Natural killer cell (primary cell): ENCODE data around the gene PSMD14. TPM values are rescaled to one million over a fixed set of nuclear protein-coding genes. Genes with fewer than 3 reads are reported as not detected.

Source experiments
- ATAC-seq, 3 donors: fragments of 150-1000 bp in 2 of 3; fragments of 200-7000 bp in 1 of 3; cut with Tn5 transposase; 1 replicate in 1 of 3; 2 replicates in 2 of 3; pipeline ENCODE4 v1.10.0; 2021; ENCODE audit warnings: mild to moderate bottlenecking in 2 of 3, moderate library complexity in 2 of 3
- DNase-seq, 2 donors: peaks; one replicate each; pipeline versions ENCODE4 v3.0.0 to v3.0.0-alpha.2; 2013 to 2021; ENCODE audit warnings: mixed read lengths in 1 of 2
- H3K27ac ChIP-seq: one replicate; pipeline ENCODE4 v1.5.1; 2013; ENCODE audit warnings: mild to moderate bottlenecking, low read length
- H3K27me3 ChIP-seq: one replicate; pipeline ENCODE4 v1.6.1; 2013; ENCODE audit warnings: low read length; ENCODE audit not compliant: control insufficient read depth, insufficient read depth
- H3K36me3 ChIP-seq: one replicate; pipeline ENCODE4 v1.6.1; 2013; ENCODE audit warnings: low read length; ENCODE audit not compliant: control insufficient read depth, insufficient read depth
- H3K4me1 ChIP-seq: one replicate; pipeline ENCODE4 v1.6.1; 2013; ENCODE audit warnings: low read length; ENCODE audit not compliant: control insufficient read depth, insufficient read depth
- H3K4me3 ChIP-seq: one replicate; pipeline ENCODE4 v1.5.1; 2013; ENCODE audit warnings: low read length
- H3K9me3 ChIP-seq: one replicate; pipeline ENCODE4 v1.6.1; 2013; ENCODE audit warnings: low read length; ENCODE audit not compliant: control insufficient read depth, insufficient read depth
- H3K27ac Mint-ChIP-seq, 2 donors: one replicate each; pipeline ENCODE4 v1.8.0; 2022; ENCODE audit warnings: mild to moderate bottlenecking in 2 of 2, mixed read lengths in 2 of 2, moderate library complexity in 1 of 2
- H3K27me3 Mint-ChIP-seq, 2 donors: one replicate each; pipeline ENCODE4 v1.8.0; 2022; ENCODE audit warnings: low read depth in 2 of 2, mixed read lengths in 2 of 2
- H3K36me3 Mint-ChIP-seq: one replicate; pipeline ENCODE4 v1.8.0; 2022; ENCODE audit warnings: mixed read lengths
- H3K4me1 Mint-ChIP-seq, 2 donors: one replicate each; pipeline ENCODE4 v1.8.0; 2022; ENCODE audit warnings: mixed read lengths in 2 of 2
- H3K4me3 Mint-ChIP-seq: one replicate; pipeline ENCODE4 v1.8.0; 2022; ENCODE audit warnings: mild to moderate bottlenecking, moderate library complexity, mixed read lengths
- H3K9me3 Mint-ChIP-seq, 2 donors: one replicate each; pipeline ENCODE4 v1.8.0; 2022; ENCODE audit warnings: mixed read lengths in 2 of 2
- WGBS: methylation state at CpG from one replicate; pipeline ENCODE4 v1.1.7; 2013; ENCODE audit warnings: missing lambda C conversion rate; ENCODE audit not compliant: insufficient coverage; 5-methylcytosine and 5-hydroxymethylcytosine counted together
- intact Hi-C: fragments of 100-400 bp; cut with micrococcal nuclease; formaldehyde crosslinking; loops from one replicate; pipeline ENCODE4 v1.14.2; 2022
- total RNA-seq, 4 donors: library from RNA; stranded (reverse); fragments of 120-200 nt in 1 of 4; gene quantifications; one replicate each; pipeline versions ENCODE4 v1.2.3 to v1.2.4, GENCODE V29; 2013 to 2022
- TF ChIP-seq, protein P1 (sequence below): fragments of 200-600 bp; IDR thresholded peaks from one replicate; pipeline ENCODE4 v1.8.0; 2022; ENCODE audit warnings: antibody characterized with exemption

The PSMD14 gene
- total RNA-seq, 3 donors from 2014 or later (not counting 1 experiment from before 2014, with no cell fraction given): 34.2 to 40.9 (median 36.2) TPM

DNA sequence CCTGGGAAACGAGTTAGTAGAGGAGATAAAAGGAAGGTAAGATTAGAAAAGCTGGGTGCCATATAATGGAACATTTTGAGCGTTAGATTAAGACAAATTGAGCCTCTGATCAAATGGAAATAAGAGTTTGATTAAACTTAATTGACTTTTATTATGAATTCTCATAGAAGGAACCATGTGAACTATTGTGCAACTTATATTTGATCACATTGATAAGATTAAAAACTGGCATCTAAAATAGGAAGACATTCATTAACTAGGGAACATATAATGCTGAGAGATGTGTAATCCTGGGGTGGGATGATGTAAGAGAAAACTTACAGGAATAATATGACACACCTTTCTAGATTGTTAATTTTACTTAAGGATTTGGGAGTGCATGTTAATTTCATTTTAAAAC lies 130.4 kb downstream of the PSMD14 start:
- Histone ChIP-seq H3K4me1 (no peaks in the 10 kb centered on the region), H3K9me3 (no peaks in the 10 kb centered on the region), H3K27ac (no peak overlapping the region), H3K27me3 (peaks cover 3% of the 10 kb centered on the region), H3K4me3 (no peak overlapping the region), H3K36me3 (no peaks in the 10 kb centered on the region)
- Mint-ChIP-seq H3K4me3 (no peak overlapping the region), H3K4me1 (no peaks in the 10 kb centered on the region), H3K36me3 (no peaks in the 10 kb centered on the region), H3K9me3 (peaks cover 0 to 2% of the 10 kb centered on the region in 2 donors), H3K27me3 (peaks cover 17 to 37% of the 10 kb centered on the region in 2 donors), H3K27ac (no peak overlapping the region)
- no peak for DNase-seq
- WGBS: 77% methylated on average over 2 of the region's 2 CpGs
- TF ChIP-seq, protein P1, sequence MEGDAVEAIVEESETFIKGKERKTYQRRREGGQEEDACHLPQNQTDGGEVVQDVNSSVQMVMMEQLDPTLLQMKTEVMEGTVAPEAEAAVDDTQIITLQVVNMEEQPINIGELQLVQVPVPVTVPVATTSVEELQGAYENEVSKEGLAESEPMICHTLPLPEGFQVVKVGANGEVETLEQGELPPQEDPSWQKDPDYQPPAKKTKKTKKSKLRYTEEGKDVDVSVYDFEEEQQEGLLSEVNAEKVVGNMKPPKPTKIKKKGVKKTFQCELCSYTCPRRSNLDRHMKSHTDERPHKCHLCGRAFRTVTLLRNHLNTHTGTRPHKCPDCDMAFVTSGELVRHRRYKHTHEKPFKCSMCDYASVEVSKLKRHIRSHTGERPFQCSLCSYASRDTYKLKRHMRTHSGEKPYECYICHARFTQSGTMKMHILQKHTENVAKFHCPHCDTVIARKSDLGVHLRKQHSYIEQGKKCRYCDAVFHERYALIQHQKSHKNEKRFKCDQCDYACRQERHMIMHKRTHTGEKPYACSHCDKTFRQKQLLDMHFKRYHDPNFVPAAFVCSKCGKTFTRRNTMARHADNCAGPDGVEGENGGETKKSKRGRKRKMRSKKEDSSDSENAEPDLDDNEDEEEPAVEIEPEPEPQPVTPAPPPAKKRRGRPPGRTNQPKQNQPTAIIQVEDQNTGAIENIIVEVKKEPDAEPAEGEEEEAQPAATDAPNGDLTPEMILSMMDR: no peak
- ATAC-seq: no peak
- intact Hi-C loops: no loop called here

DNA sequence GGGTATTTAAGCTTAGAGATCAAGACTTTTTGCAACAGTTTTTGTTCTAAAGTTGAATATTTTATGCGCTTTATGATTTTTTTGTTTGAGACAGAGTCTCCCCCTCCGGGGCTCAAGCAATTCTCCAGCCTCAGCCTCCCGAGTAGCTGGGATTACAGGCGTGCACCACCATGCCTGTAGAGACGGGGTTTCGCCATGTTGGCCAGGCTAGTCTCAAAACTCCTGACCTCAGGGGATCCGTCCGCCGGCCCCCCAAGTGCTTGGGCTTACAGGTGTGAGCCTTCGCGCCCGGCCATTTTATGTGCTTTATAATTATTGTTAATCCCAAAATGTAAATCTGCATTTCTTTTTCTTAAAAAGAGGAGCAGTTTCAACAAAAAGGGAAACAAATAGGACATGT lies 136.9 kb downstream of the PSMD14 start:
- DNase-seq: no peak
- ATAC-seq: no peak
- Mint-ChIP-seq H3K27ac (no peak overlapping the region), H3K27me3 (peaks cover 7 to 8% of the 10 kb centered on the region in 2 donors), H3K4me1 (no peaks in the 10 kb centered on the region), H3K4me3 (no peak overlapping the region), H3K36me3 (no peaks in the 10 kb centered on the region), H3K9me3 (no peaks in the 10 kb centered on the region)
- H3K9me3 ChIP-seq: no peaks in the 10 kb centered on the region
- no peak overlapping the region for H3K27ac ChIP-seq
- TF ChIP-seq, protein P1: no peak
- H3K4me3 ChIP-seq: no peak overlapping the region
- peaks cover 4% of the 10 kb centered on the region for H3K27me3 ChIP-seq
- intact Hi-C loops: no loop called here
- H3K36me3 ChIP-seq: no peaks in the 10 kb centered on the region
- H3K4me1 ChIP-seq: no peaks in the 10 kb centered on the region
- 91% methylated on average over 12 of the region's 12 CpGs for WGBS

DNA sequence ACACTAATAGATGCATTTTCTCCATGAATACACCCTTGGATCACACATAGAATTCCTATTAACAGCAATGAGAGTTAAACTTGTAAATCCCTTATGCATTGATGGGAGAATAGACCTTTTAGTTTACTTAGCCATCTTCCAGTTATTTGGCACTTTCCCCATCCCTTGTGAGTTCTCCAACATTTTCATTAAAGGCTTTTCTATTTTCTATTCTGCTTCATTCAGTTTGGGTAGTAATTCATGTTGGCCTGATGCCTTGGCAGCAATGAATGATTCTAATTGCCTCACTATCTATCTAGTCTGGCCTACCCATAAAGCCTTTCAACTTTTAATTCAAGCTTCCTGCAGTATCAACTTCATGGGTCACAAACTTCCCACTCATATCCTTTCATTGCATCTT lies 140.2 kb downstream of the PSMD14 start:
- ATAC-seq (no peak), DNase-seq (no peak)
- no peak overlapping the region for H3K4me3 Mint-ChIP-seq
- Histone ChIP-seq H3K27me3 (peaks cover 4% of the 10 kb centered on the region), H3K9me3 (no peaks in the 10 kb centered on the region), H3K36me3 (no peaks in the 10 kb centered on the region), H3K4me1 (no peaks in the 10 kb centered on the region), H3K27ac (no peak overlapping the region), H3K4me3 (no peak overlapping the region)
- no peaks in the 10 kb centered on the region for H3K36me3 Mint-ChIP-seq
- no peaks in the 10 kb centered on the region for H3K9me3 Mint-ChIP-seq
- intact Hi-C loops: no loop called here
- H3K4me1 Mint-ChIP-seq: no peaks in the 10 kb centered on the region
- H3K27me3 Mint-ChIP-seq: peaks cover 7 to 8% of the 10 kb centered on the region in 2 donors
- TF ChIP-seq, protein P1: no peak
- H3K27ac Mint-ChIP-seq: no peak overlapping the region

Other genes with a start within 250 kb of the PSMD14 start
- gene TANK, start 148.0 kb upstream of the PSMD14 start, total RNA-seq: 100 to 1,000 TPM in 1 of 3 donors, 10 to 100 TPM in 2; 68.9 to 121 (median 76.1) TPM
- not detected for gene TBR1, start 107.9 kb downstream of the PSMD14 start, total RNA-seq